IMR-90 (cell line): ENCODE data around the gene PCDHGA8. TPM values are rescaled to one million over a fixed set of nuclear protein-coding genes. Genes with fewer than 3 reads are reported as not detected.

Experiments
- ATAC-seq: fragments of 200-7000 bp; cut with Tn5 transposase; 2 replicates; pipeline ENCODE4 v1.9.1; 2020; ENCODE audit warnings: low read depth, mild to moderate bottlenecking, moderate library complexity
- BruUV-seq: library from RNA; stranded (reverse); fragments of 400-500 nt; replicated peaks from 2 replicates; lab custom pipeline; 2021; lab: Mats Ljungman, UMichigan
- CTCF ChIA-PET: fragments of 300-600 bp; formaldehyde crosslinking; extraction: SDS; loops from one replicate; lab custom pipeline; 2021; ENCODE audit warnings: antibody characterized with exemption; lab: Yijun Ruan, JAX
- POLR2A ChIA-PET: fragments of 300-600 bp; sonication (Branson Sonifier 250); formaldehyde crosslinking; loops from one replicate; lab custom pipeline; 2022; ENCODE audit warnings: antibody characterized with exemption; ENCODE audit not compliant: unreplicated experiment; lab: Charles Lee
- DNase-seq: peaks from one replicate; pipeline ENCODE4 v3.0.0; 2013
- H2AFZ ChIP-seq: replicated peaks from 2 replicates; pipeline ENCODE3; 2013; ENCODE audit warnings: low read length, mild to moderate bottlenecking; ENCODE audit not compliant: poor library complexity
- H2AK5ac ChIP-seq: 2 replicates; pipeline ENCODE4 v1.6.1; 2013; ENCODE audit warnings: low read depth, low read length, inconsistent platforms
- H2AK9ac ChIP-seq: replicated peaks from 2 replicates; pipeline ENCODE3; 2013; ENCODE audit warnings: mild to moderate bottlenecking, low read depth, low read length, moderate library complexity; ENCODE audit not compliant: poor library complexity
- H2BK120ac ChIP-seq: 2 replicates; pipeline ENCODE4 v1.6.1; 2013; ENCODE audit warnings: low read depth, low read length, inconsistent platforms
- H2BK15ac ChIP-seq: 3 replicates; pipeline ENCODE4 v1.6.1; 2013; ENCODE audit warnings: low read depth, low read length, inconsistent platforms
- H2BK20ac ChIP-seq: 2 replicates; pipeline ENCODE4 v1.6.1; 2013; ENCODE audit warnings: low read depth, mild to moderate bottlenecking, inconsistent platforms, low read length, moderate library complexity
- H2BK5ac ChIP-seq: 2 replicates; pipeline ENCODE4 v1.6.1; 2013; ENCODE audit warnings: mild to moderate bottlenecking, low read depth, low read length, inconsistent platforms; ENCODE audit not compliant: poor library complexity, severe bottlenecking
- H3K14ac ChIP-seq: replicated peaks from 2 replicates; pipeline ENCODE4 v1.6.1; 2013; ENCODE audit warnings: low read depth, low read length, inconsistent platforms
- H3K18ac ChIP-seq: 2 replicates; pipeline ENCODE4 v1.6.1; 2013; ENCODE audit warnings: low read depth, low read length, control low read depth
- H3K23ac ChIP-seq: 2 replicates; pipeline ENCODE4 v1.6.1; 2013; ENCODE audit warnings: low read depth, low read length, inconsistent platforms
- H3K27ac ChIP-seq: 2 replicates; pipeline ENCODE4 v1.5.1; 2013; ENCODE audit warnings: mild to moderate bottlenecking, control low read depth, low read length; ENCODE audit not compliant: insufficient read depth
- H3K27me3 ChIP-seq: 2 replicates; pipeline ENCODE4 v1.6.1; 2013; ENCODE audit warnings: low read length; ENCODE audit not compliant: control insufficient read depth, insufficient read depth
- H3K36me3 ChIP-seq: 2 replicates; pipeline ENCODE4 v1.6.1; 2013; ENCODE audit warnings: low read length, mixed read lengths; ENCODE audit not compliant: control insufficient read depth, insufficient read depth
- H3K4ac ChIP-seq: 2 replicates; pipeline ENCODE4 v1.6.1; 2013; ENCODE audit warnings: low read depth, low read length, inconsistent platforms
- H3K4me1 ChIP-seq: 2 replicates; pipeline ENCODE4 v1.6.1; 2013; ENCODE audit warnings: low read length, mixed read lengths; ENCODE audit not compliant: control insufficient read depth, insufficient read depth
- H3K4me2 ChIP-seq: 2 replicates; pipeline ENCODE4 v1.6.1; 2013; ENCODE audit warnings: low read depth, mild to moderate bottlenecking, control low read depth, low read length, moderate library complexity
- H3K4me3 ChIP-seq: 2 replicates; pipeline ENCODE4 v1.5.1; 2013; ENCODE audit warnings: low read depth, mild to moderate bottlenecking, control low read depth, low read length, moderate library complexity; ENCODE audit not compliant: insufficient read depth
- H3K56ac ChIP-seq: 2 replicates; pipeline ENCODE4 v1.6.1; 2013; ENCODE audit warnings: low read length, inconsistent platforms; ENCODE audit not compliant: insufficient read depth; ENCODE audit errors: extremely low read depth
- H3K79me1 ChIP-seq, 2 experiments: 2 replicates each; pipeline ENCODE4 v1.6.1; 2013; ENCODE audit warnings: low read length in 2 of 2, inconsistent platforms in 1 of 2, low read depth in 1 of 2
- H3K9ac ChIP-seq: 2 replicates; pipeline ENCODE4 v1.6.1; 2013; ENCODE audit warnings: low read depth, low read length, control low read depth
- H3K9me1 ChIP-seq: 2 replicates; pipeline ENCODE4 v1.6.1; 2013; ENCODE audit warnings: low read length, inconsistent platforms; ENCODE audit not compliant: insufficient read depth
- H3K9me3 ChIP-seq: 2 replicates; pipeline ENCODE4 v1.6.1; 2013; ENCODE audit warnings: low read length; ENCODE audit not compliant: control insufficient read depth, insufficient read depth
- H4K20me1 ChIP-seq: 2 replicates; pipeline ENCODE4 v1.6.1; 2013; ENCODE audit warnings: low read length, inconsistent platforms; ENCODE audit not compliant: insufficient read depth
- H4K5ac ChIP-seq: 2 replicates; pipeline ENCODE4 v1.6.1; 2013; ENCODE audit warnings: mild to moderate bottlenecking, low read depth, low read length, control low read depth
- H4K8ac ChIP-seq, 2 experiments: 2 replicates each; pipeline ENCODE4 v1.6.1; 2013; ENCODE audit warnings: low read depth in 2 of 2, low read length in 2 of 2, control low read depth in 1 of 2, inconsistent platforms in 1 of 2
- H4K91ac ChIP-seq: 2 replicates; pipeline ENCODE4 v1.6.1; 2013; ENCODE audit warnings: low read depth, low read length, inconsistent platforms; ENCODE audit not compliant: insufficient read depth
- CTCF ChIP-seq: conservative IDR thresholded peaks from 2 replicates; pipeline ENCODE4 v1.5.1; 2012; ENCODE audit warnings: mild to moderate bottlenecking, low read depth, low read length, improper control_type of control experiment
- FOS ChIP-seq: fragments of 150-350 bp; IDR thresholded peaks from 2 replicates; pipeline ENCODE4 v1.6.1; 2016; ENCODE audit warnings: low read depth, low read length
- MAFK ChIP-seq: IDR thresholded peaks from 2 replicates; pipeline ENCODE4 v1.6.1; 2012; ENCODE audit warnings: low read depth, low read length, improper control_type of control experiment
- MXI1 ChIP-seq: IDR thresholded peaks from 2 replicates; pipeline ENCODE4 v1.6.1; 2012; ENCODE audit warnings: low read depth, mild to moderate bottlenecking, low read length, moderate library complexity, borderline replicate concordance
- POLR2A ChIP-seq: IDR thresholded peaks from 2 replicates; pipeline ENCODE4 v1.6.1; 2012; ENCODE audit warnings: mild to moderate bottlenecking, low read depth, low read length
- RAD21 ChIP-seq: IDR thresholded peaks from 2 replicates; pipeline ENCODE4 v1.6.1; 2012; ENCODE audit warnings: low read length, improper control_type of control experiment
- SMC3 ChIP-seq: fragments of 150-350 bp; IDR thresholded peaks from 2 replicates; pipeline ENCODE4 v1.6.1; 2016; ENCODE audit warnings: low read depth, mild to moderate bottlenecking, antibody characterized with exemption, low read length, moderate library complexity
- USF2 ChIP-seq: fragments of 150-350 bp; IDR thresholded peaks from 2 replicates; pipeline ENCODE4 v1.6.1; 2017; ENCODE audit warnings: mild to moderate bottlenecking, antibody characterized with exemption, low read length, low read depth
- WGBS, 2 experiments: methylation state at CpG; one replicate each; pipeline versions ENCODE4 v1.1.5 to v1.1.7; 2013; ENCODE audit warnings: missing lambda C conversion rate in 2 of 2; ENCODE audit not compliant: insufficient read length in 1 of 2; ENCODE audit errors: extremely low coverage in 2 of 2; 5-methylcytosine and 5-hydroxymethylcytosine counted together
- dilution Hi-C: fragments of 300-500 bp; cut with HindIII; formaldehyde crosslinking; loops from one replicate; pipeline ENCODE4 v1.14.3; 2018; ENCODE audit warnings: low sequenced_read_pairs; ENCODE audit not compliant: unreplicated experiment
- in situ Hi-C: fragments of 300-500 bp; cut with MboI; formaldehyde crosslinking; loops from 3 replicates; pipeline ENCODE4 v1.14.3; 2019; ENCODE audit warnings: low sequenced_read_pairs, inconsistent platforms, mixed read lengths
- intact Hi-C: fragments of 100-400 bp; cut with micrococcal nuclease; formaldehyde crosslinking; loops from 2 replicates; pipeline ENCODE4 v1.10.0; 2022
- polyA plus RNA-seq, 3 experiments: library from polyadenylated mRNA; depleted of rRNA; stranded (reverse); fragments of >200 nt; gene quantifications; 2 replicates each; pipeline ENCODE4 v1.2.3, GENCODE V29; 2012; ENCODE audit warnings: low replicate concordance in 1 of 3
- total RNA-seq: library from RNA; depleted of rRNA; stranded (reverse); fragments of >200 nt; gene quantifications from 2 replicates; pipeline ENCODE4 v1.2.3, GENCODE V29; 2012

The PCDHGA8 gene
- total and polyA plus RNA-seq, 2 of the 4 experiments (the other 2 are of a cell fraction), result 0.89 to 2.0 TPM

DNA sequence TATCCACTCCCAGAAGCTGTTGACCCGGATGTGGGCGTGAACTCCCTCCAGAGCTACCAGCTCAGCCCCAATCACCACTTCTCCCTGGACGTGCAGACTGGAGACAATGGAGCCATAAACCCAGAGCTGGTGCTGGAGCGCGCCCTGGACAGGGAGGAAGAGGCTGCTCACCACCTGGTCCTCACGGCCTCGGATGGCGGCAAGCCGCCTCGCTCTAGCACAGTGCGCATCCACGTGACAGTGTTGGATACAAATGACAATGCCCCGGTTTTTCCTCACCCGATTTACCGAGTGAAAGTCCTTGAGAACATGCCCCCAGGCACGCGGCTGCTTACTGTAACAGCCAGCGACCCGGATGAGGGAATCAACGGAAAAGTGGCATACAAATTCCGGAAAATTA is 834 bp downstream of the PCDHGA8 start:
- no peaks in the 10 kb centered on the region for H3K27me3 ChIP-seq
- CTCF ChIA-PET, result no interaction called here

More for the DNA sequence above, 834 bp downstream of the PCDHGA8 start:
- no peaks in the 10 kb centered on the region for H4K20me1 ChIP-seq
- no peak overlapping the region for H4K91ac ChIP-seq
- no peak overlapping the region for H3K4me2 ChIP-seq
- BruUV-seq, result no TSS peak
- no peak overlapping the region for H3K14ac ChIP-seq
- H3K27ac ChIP-seq, result no peak overlapping the region
- H3K9me3 ChIP-seq, result peaks cover 48% of the 10 kb centered on the region
- H2BK120ac ChIP-seq, result no peak overlapping the region
- H2AFZ ChIP-seq, result no peak overlapping the region
- dilution Hi-C loops, result no loop called here
- peaks cover 1% of the 10 kb centered on the region; the same call in 1 of the 2 replicates for H3K4me1 ChIP-seq
- H2AK9ac ChIP-seq, result no peak overlapping the region
- no peak for TF ChIP-seq FOS
- no peak for TF ChIP-seq MAFK
- no peak for TF ChIP-seq CTCF
- no peak for TF ChIP-seq POLR2A
- no peak for TF ChIP-seq RAD21
- no peak for TF ChIP-seq USF2
- TF ChIP-seq MXI1, result no peak
- TF ChIP-seq SMC3, result no peak
- no peak overlapping the region for H2BK5ac ChIP-seq
- 47% methylated on average over 13 of the region's 21 CpGs; no CpG with 5 or more reads in 1 of the 2 experiments for WGBS, 2 experiments
- H4K5ac ChIP-seq, result no peak overlapping the region
- H2AK5ac ChIP-seq, result no peak overlapping the region
- no peak overlapping the region for H3K18ac ChIP-seq
- H2BK15ac ChIP-seq, result no peak overlapping the region
- intact Hi-C loops, result no loop called here
- no peak overlapping the region for H2BK20ac ChIP-seq
- no peak overlapping the region for H4K8ac ChIP-seq
- DNase-seq (no peak), ATAC-seq (no peak)
- in situ Hi-C loops, result no loop called here
- no peak overlapping the region for H3K23ac ChIP-seq
- H3K9ac ChIP-seq, result no peak overlapping the region
- H3K9me1 ChIP-seq, result no peaks in the 10 kb centered on the region
- no peak overlapping the region for H3K56ac ChIP-seq
- no peak overlapping the region for H3K4me3 ChIP-seq
- no peak overlapping the region for H3K4ac ChIP-seq
- H3K79me1 ChIP-seq, result peaks cover 5 to 7% of the 10 kb centered on the region in 2 experiments; a peak in 3 of 4 replicates
- peaks cover 24% of the 10 kb centered on the region for H3K36me3 ChIP-seq
- POLR2A ChIA-PET, result no interaction called here
